ENCODE measurements around the gene DCHS1.

- TF ChIP-seq POLR2A (IDR thresholded peaks at IDR 0.05; ENCODE audit: insufficient read depth in 1 of 2, low read depth in 2 of 2, low read length in 2 of 2): no peak
- no peak for TF ChIP-seq EED (CRISPR knock-in tag; IDR thresholded peaks at IDR 0.05)
- TF ChIP-seq ZNF407 (CRISPR knock-in tag; IDR thresholded peaks at IDR 0.05; ENCODE audit: not compliant biosample characterization): no peak
- TF ChIP-seq MAX (IDR thresholded peaks at IDR 0.05): no peak
- TF ChIP-seq ZNF558 (CRISPR knock-in tag; IDR thresholded peaks at IDR 0.05; ENCODE audit: borderline replicate concordance): no peak
- no peak for TF ChIP-seq ZBTB40 (IDR thresholded peaks at IDR 0.05)
- TF ChIP-seq ZBTB40 (CRISPR knock-in tag; IDR thresholded peaks at IDR 0.05): no peak
- no peak for TF ChIP-seq KAT7 (CRISPR knock-in tag; IDR thresholded peaks at IDR 0.05; ENCODE audit: borderline replicate concordance)
- no peak for TF ChIP-seq ZBTB1 (CRISPR knock-in tag; IDR thresholded peaks at IDR 0.05; ENCODE audit: borderline replicate concordance)
Observed at GRCh38 chr11:6686006-6686405, 30.4 kb upstream of the DCHS1 start.
